Skeletal muscle tissue (tissue), 4 donors: ENCODE results near the gene HAL. TPM values are rescaled to one million over a fixed set of nuclear protein-coding genes. Genes with fewer than 3 reads are reported as not detected.

ENCODE experiments used
- H3K27ac ChIP-seq: one replicate; pipeline ENCODE4 v1.7.0; 2013; ENCODE audit warnings: mild to moderate bottlenecking, low read depth, low read length, inconsistent platforms
- H3K27me3 ChIP-seq, 3 donors: one replicate each; pipeline ENCODE4 v1.7.0; 2013; ENCODE audit warnings: low read length in 3 of 3; ENCODE audit not compliant: control insufficient read depth in 3 of 3, insufficient read depth in 3 of 3
- H3K36me3 ChIP-seq, 3 donors: one replicate each; pipeline ENCODE4 v1.7.0; 2013; ENCODE audit warnings: low read length in 3 of 3; ENCODE audit not compliant: control insufficient read depth in 3 of 3, insufficient read depth in 3 of 3
- H3K4me1 ChIP-seq, 3 donors: one replicate each; pipeline ENCODE4 v1.7.0; 2013; ENCODE audit warnings: low read length in 3 of 3, mild to moderate bottlenecking in 3 of 3; ENCODE audit not compliant: control insufficient read depth in 3 of 3, insufficient read depth in 3 of 3
- H3K4me3 ChIP-seq, 3 donors: one replicate each; pipeline ENCODE4 v1.7.0; 2013; ENCODE audit warnings: low read length in 3 of 3
- H3K9ac ChIP-seq, 3 donors: one replicate each; pipeline ENCODE4 v1.7.0; 2013; ENCODE audit warnings: low read length in 3 of 3, mild to moderate bottlenecking in 3 of 3, moderate library complexity in 2 of 3, low read depth in 1 of 3
- H3K9me3 ChIP-seq, 3 donors: one replicate each; pipeline ENCODE4 v1.7.0; 2013; ENCODE audit warnings: low read length in 3 of 3; ENCODE audit not compliant: control insufficient read depth in 3 of 3
- total RNA-seq: library from RNA; depleted of rRNA; stranded (reverse); fragments of >200 nt; gene quantifications from one replicate; pipeline ENCODE4 v1.2.3, GENCODE V29; 2014
- donor health status: Osteomylitis.

Gene HAL
- total RNA-seq, 1 donor from 2014 or later, result 0.52 TPM

GRCh38 chr12:96035283-96036236, 39.4 kb upstream of the HAL start, which contains the start of gene LTA4H:
Gene LTA4H (minus strand): TSS chr12:96035587. CDS start chr12:96035519, 68 bp downstream.
- Histone ChIP-seq H3K36me3 (no peaks in the 10 kb centered on the region), H3K4me3 (peak within 1 kb of the TSS; percentile 96 to 100 (median 99)), H3K27ac (peak within 1 kb of the TSS; percentile 52), H3K9ac (peak within 1 kb of the TSS; percentile 75 to 87 (median 82)), H3K9me3 (no peaks in the 10 kb centered on the region), H3K4me1 (peaks cover 13 to 19% (median 14%) of the 10 kb centered on the region in 3 donors), H3K27me3 (no peaks in the 10 kb centered on the region)

- no peaks in the 10 kb centered on the region for H3K27me3 ChIP-seq
- H3K4me1 ChIP-seq, result peaks cover 13 to 19% (median 14%) of the 10 kb centered on the region in 3 donors
- H3K4me3 ChIP-seq, result peak overlapping the region; percentile 96 to 100 (median 99)
- peak overlapping the region; percentile 52 for H3K27ac ChIP-seq
- peak overlapping the region; percentile 75 to 87 (median 82) for H3K9ac ChIP-seq
- no peaks in the 10 kb centered on the region for H3K9me3 ChIP-seq
- H3K36me3 ChIP-seq, result no peaks in the 10 kb centered on the region
Measured at GRCh38 chr12:96034621-96035282, 38.6 kb upstream of the HAL start.

GRCh38 chr12:96033549-96034389, 37.6 kb upstream of the HAL start:
- Histone ChIP-seq H3K9me3 (no peaks in the 10 kb centered on the region), H3K9ac (peak overlapping the region in 2 of 3 donors; percentile 75 to 82), H3K4me1 (peaks cover 13 to 19% (median 14%) of the 10 kb centered on the region in 3 donors), H3K4me3 (peak overlapping the region in 1 of 3 donors; percentile 100), H3K36me3 (no peaks in the 10 kb centered on the region), H3K27me3 (no peaks in the 10 kb centered on the region), H3K27ac (no peak overlapping the region)

- peaks cover 10 to 12% (median 12%) of the 10 kb centered on the region in 3 donors for H3K4me1 ChIP-seq
- no peak overlapping the region for H3K27ac ChIP-seq
- no peaks in the 10 kb centered on the region for H3K27me3 ChIP-seq
- H3K36me3 ChIP-seq, result peaks cover 8 to 25% (median 18%) of the 10 kb centered on the region in 3 donors
- no peak overlapping the region for H3K9ac ChIP-seq
- no peak overlapping the region for H3K4me3 ChIP-seq
- H3K9me3 ChIP-seq, result no peaks in the 10 kb centered on the region
Measured at GRCh38 chr12:96029826-96030225, 33.7 kb upstream of the HAL start.

- no peak overlapping the region for H3K9ac ChIP-seq
- H3K36me3 ChIP-seq, result peaks cover 9 to 27% (median 21%) of the 10 kb centered on the region in 3 donors
- peaks cover 0 to 2% (median 0%) of the 10 kb centered on the region in 3 donors for H3K4me1 ChIP-seq
- no peak overlapping the region for H3K4me3 ChIP-seq
- H3K27ac ChIP-seq, result no peak overlapping the region
- no peaks in the 10 kb centered on the region for H3K9me3 ChIP-seq
- no peaks in the 10 kb centered on the region for H3K27me3 ChIP-seq
Measured at GRCh38 chr12:96028538-96028937, 32.4 kb upstream of the HAL start.

- Histone ChIP-seq H3K9me3 (no peaks in the 10 kb centered on the region), H3K4me1 (no peaks in the 10 kb centered on the region), H3K9ac (no peak overlapping the region), H3K27ac (no peak overlapping the region), H3K4me3 (no peak overlapping the region), H3K27me3 (no peaks in the 10 kb centered on the region), H3K36me3 (peaks cover 20 to 39% (median 33%) of the 10 kb centered on the region in 3 donors)
Measured at GRCh38 chr12:96026331-96026730, 30.2 kb upstream of the HAL start.

GRCh38 chr12:96025518-96025917, 29.4 kb upstream of the HAL start:
- Histone ChIP-seq H3K27me3 (no peaks in the 10 kb centered on the region), H3K9me3 (no peaks in the 10 kb centered on the region), H3K27ac (no peak overlapping the region), H3K4me1 (no peaks in the 10 kb centered on the region), H3K9ac (no peak overlapping the region), H3K4me3 (no peak overlapping the region), H3K36me3 (peaks cover 20 to 45% (median 38%) of the 10 kb centered on the region in 3 donors)

GRCh38 chr12:96020314-96021003, 24.3 kb upstream of the HAL start:
- peaks cover 22 to 39% (median 32%) of the 10 kb centered on the region in 3 donors for H3K36me3 ChIP-seq
- H3K9me3 ChIP-seq, result no peaks in the 10 kb centered on the region
- no peak overlapping the region for H3K9ac ChIP-seq
- H3K27me3 ChIP-seq, result no peaks in the 10 kb centered on the region
- H3K4me3 ChIP-seq, result no peak overlapping the region
- H3K4me1 ChIP-seq, result no peaks in the 10 kb centered on the region
- H3K27ac ChIP-seq, result no peak overlapping the region

GRCh38 chr12:96015672-96016071, 19.5 kb upstream of the HAL start:
- Histone ChIP-seq H3K4me3 (no peak overlapping the region), H3K36me3 (peaks cover 25 to 44% (median 31%) of the 10 kb centered on the region in 3 donors), H3K4me1 (peaks cover 2 to 6% (median 3%) of the 10 kb centered on the region in 3 donors), H3K9ac (no peak overlapping the region), H3K27ac (peak overlapping the region; percentile 33), H3K9me3 (no peaks in the 10 kb centered on the region), H3K27me3 (no peaks in the 10 kb centered on the region)
